Upper lobe of right lung (tissue), 1 donor: ENCODE results near the gene S100PBP. TPM values are rescaled to one million over a fixed set of nuclear protein-coding genes. Genes with fewer than 3 reads are reported as not detected.

Experiments used
- ATAC-seq: fragments of 200-7000 bp; cut with Tn5 transposase; one replicate; pipeline ENCODE4 v1.9.1; 2020; ENCODE audit warnings: mild to moderate bottlenecking, moderate library complexity
- DNase-seq: peaks from one replicate; pipeline ENCODE4 v3.0.0-alpha.2; 2020
- H3K27ac ChIP-seq: fragments of 200-600 bp; one replicate; pipeline ENCODE4 v1.8.0; 2022
- H3K27me3 ChIP-seq: fragments of 200-600 bp; one replicate; pipeline ENCODE4 v1.8.0; 2022; ENCODE audit warnings: mild to moderate bottlenecking
- H3K36me3 ChIP-seq: fragments of 200-600 bp; one replicate; pipeline ENCODE4 v1.8.0; 2022
- H3K4me1 ChIP-seq: fragments of 200-600 bp; one replicate; pipeline ENCODE4 v1.8.0; 2022
- H3K4me3 ChIP-seq: fragments of 200-600 bp; one replicate; pipeline ENCODE4 v1.8.0; 2022; ENCODE audit warnings: mild to moderate bottlenecking
- H3K9me3 ChIP-seq: fragments of 200-600 bp; one replicate; pipeline ENCODE4 v1.8.0; 2022
- CTCF ChIP-seq: fragments of 200-600 bp; IDR thresholded peaks from one replicate; pipeline ENCODE4 v1.8.0; 2022; ENCODE audit warnings: antibody characterized with exemption
- intact Hi-C: fragments of 100-400 bp; cut with DNase I; formaldehyde crosslinking; loops from one replicate; pipeline ENCODE4 v1.11.0; 2022
- total RNA-seq: library from RNA; stranded (reverse); fragmentation: NEBNext Ultra II Directional; extraction: Animal tissue kit (Norgen Biotek cat#: 25700); gene quantifications from one replicate; pipeline ENCODE4 v1.2.1, GENCODE V29; 2021
- donor health status: DM: no; HTN: yes; CAD: no; lungs with severe emphysema.

Gene S100PBP
- total RNA-seq, 1 donor from 2014 or later = 34.9 TPM

- intact Hi-C loops = no loop called here
- Histone ChIP-seq H3K9me3 (no peaks in the 10 kb centered on the region), H3K4me1 (peaks cover 10% of the 10 kb centered on the region), H3K27ac (no peak overlapping the region), H3K4me3 (no peak overlapping the region), H3K36me3 (no peaks in the 10 kb centered on the region), H3K27me3 (peaks cover 10% of the 10 kb centered on the region)
- ATAC-seq (no peak), DNase-seq (peak; percentile 39)
- no peak for TF ChIP-seq CTCF
These were observed 80.6 kb downstream of the S100PBP start for GRCh38 chr1:32898056-32898455.

DNA sequence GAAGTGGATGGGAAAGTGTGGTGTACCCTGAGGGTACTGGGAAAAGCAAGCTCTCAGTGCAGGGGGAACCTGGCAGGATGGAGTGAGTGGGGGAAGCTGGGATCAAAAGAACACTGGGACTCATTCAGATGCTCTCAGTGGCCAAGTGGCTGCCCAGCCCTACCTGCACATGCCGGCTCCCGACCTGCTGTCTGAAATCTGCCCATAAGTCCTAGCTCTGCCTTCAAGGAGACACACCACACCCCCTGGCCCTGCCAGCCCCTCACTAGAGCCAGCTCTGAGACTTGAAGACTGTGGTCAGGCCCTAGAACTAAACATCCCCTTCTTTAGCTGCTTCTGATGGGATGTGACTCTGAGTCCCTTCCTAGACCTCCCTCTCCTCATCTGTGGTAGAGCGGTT is 81.5 kb downstream of the S100PBP start:
- H3K4me1 ChIP-seq = peaks cover 4% of the 10 kb centered on the region
- no peaks in the 10 kb centered on the region for H3K9me3 ChIP-seq
- no peaks in the 10 kb centered on the region for H3K36me3 ChIP-seq
- no peak overlapping the region for H3K27ac ChIP-seq
- ATAC-seq (no peak), DNase-seq (peak; percentile 38)
- H3K4me3 ChIP-seq = no peak overlapping the region
- intact Hi-C loops = no loop called here
- peaks cover 10% of the 10 kb centered on the region for H3K27me3 ChIP-seq
- no peak for TF ChIP-seq CTCF

DNA sequence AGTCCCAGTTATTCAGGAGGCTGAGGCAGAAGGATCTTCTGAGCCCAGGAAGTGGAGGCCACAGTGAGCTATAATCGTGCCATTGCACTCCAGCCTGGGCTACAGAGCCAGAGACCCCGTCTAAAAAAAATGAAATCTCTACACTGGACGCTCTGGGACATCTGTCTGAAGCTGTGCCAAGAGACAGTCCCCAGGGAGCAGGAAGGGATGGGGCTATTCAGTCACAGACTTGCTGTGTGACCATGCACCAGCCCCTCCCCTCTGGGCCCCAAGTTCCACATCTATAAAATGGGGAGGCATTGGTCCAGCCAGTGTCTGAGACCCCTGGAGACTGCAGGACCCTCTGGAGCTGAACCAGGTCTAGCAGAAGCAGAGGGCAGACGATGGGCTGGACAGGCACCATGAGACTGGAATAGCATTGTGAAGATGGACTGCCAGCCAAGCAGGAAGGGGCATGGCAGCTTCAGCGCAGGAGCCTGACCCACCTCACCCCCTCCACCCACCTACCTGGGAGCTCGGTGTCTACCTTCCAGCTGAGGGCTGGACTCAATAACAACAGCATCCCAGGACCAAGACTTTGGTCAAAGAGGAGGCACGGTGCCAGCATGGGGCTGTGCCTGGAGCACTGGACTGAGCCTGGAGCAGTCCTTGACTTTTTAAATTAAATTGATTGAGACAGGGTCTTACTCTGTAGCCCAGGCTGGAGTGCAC is 82.3 kb downstream of the S100PBP start:
- no peak for ATAC-seq
- DNase-seq = peak; percentile 47
- H3K27ac ChIP-seq = no peak overlapping the region

DNA sequence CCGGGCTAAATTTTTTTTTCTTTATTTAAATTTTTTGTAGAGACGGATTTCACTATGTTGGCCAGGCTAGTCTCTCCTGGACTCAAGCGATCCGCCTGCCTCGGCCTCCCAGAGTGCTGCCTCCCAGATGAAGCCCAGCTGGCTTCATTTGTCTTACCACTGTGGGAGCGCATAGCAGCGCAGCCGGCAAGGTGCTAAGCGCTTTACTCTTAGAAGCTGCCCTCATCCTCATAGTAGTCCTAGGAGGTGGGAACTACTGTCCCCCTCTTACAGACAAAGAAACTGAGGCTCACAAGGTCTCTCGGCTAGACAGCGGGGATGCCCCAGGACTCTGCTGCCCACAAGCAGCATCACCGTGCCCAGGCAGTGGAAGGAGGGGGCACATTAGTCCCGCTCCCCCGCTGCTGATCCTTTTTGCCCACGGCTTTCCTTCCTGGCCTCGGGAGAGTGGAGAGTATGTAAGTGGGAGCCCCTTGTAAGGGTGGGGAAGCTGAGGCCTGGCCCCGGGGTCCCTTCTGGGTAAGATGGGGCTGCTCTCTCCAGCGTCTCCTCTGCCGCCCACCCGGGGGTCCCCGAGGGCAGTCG is 83.0 kb downstream of the S100PBP start:
- peak; percentile 46 for DNase-seq

More for the DNA sequence above, 82.3 kb downstream of the S100PBP start:
- no peak for TF ChIP-seq CTCF
- intact Hi-C loops = no loop called here
- H3K4me3 ChIP-seq = no peak overlapping the region
- no peaks in the 10 kb centered on the region for H3K9me3 ChIP-seq
- no peaks in the 10 kb centered on the region for H3K36me3 ChIP-seq
- peaks cover 4% of the 10 kb centered on the region for H3K4me1 ChIP-seq
- peaks cover 10% of the 10 kb centered on the region for H3K27me3 ChIP-seq

GRCh38 chr1:32900956-32901822 is 83.7 kb downstream of the S100PBP start, which contains the start of gene TMEM54:
TMEM54 (minus strand) TSS chr1:32901389; CDS start chr1:32901238, 151 bp downstream.
- Histone ChIP-seq H3K9me3 (no peaks in the 10 kb centered on the region), H3K27me3 (peaks cover 10% of the 10 kb centered on the region), H3K27ac (no peak within 1 kb of the TSS), H3K4me1 (peaks cover 4% of the 10 kb centered on the region), H3K36me3 (no peaks in the 10 kb centered on the region), H3K4me3 (peak within 1 kb of the TSS; percentile 60)
- TF ChIP-seq CTCF = no peak
- ATAC-seq = peak; percentile 91
- intact Hi-C loops = no loop called here
- DNase-seq = peak; percentile 87

More for the DNA sequence above, 83.0 kb downstream of the S100PBP start:
- Histone ChIP-seq H3K4me3 (peak overlapping the region; percentile 60), H3K27me3 (peaks cover 10% of the 10 kb centered on the region), H3K9me3 (no peaks in the 10 kb centered on the region), H3K4me1 (peaks cover 4% of the 10 kb centered on the region), H3K27ac (no peak overlapping the region), H3K36me3 (no peaks in the 10 kb centered on the region)
- intact Hi-C loops = no loop called here
- no peak for TF ChIP-seq CTCF
- no peak for ATAC-seq
